BJ (cell line): Measurements from ENCODE around the gene DLG2. TPM values are rescaled to one million over a fixed set of nuclear protein-coding genes. Genes with fewer than 3 reads are reported as not detected.

Experiments used
- CTCF ChIA-PET: fragments of 350-600 bp; formaldehyde crosslinking; extraction: SDS; loops from one replicate; lab custom pipeline; 2021; ENCODE audit warnings: antibody characterized with exemption, inconsistent platforms; lab: Yijun Ruan, JAX
- POLR2A ChIA-PET: fragments of 300-600 bp; sonication (Branson Sonifier 250); formaldehyde crosslinking; extraction: SDS; loops from one replicate; lab custom pipeline; 2021; ENCODE audit warnings: antibody characterized with exemption; lab: Charles Lee
- DNase-seq: peaks from one replicate; pipeline ENCODE4 v3.0.0-alpha.2; 2011; ENCODE audit warnings: low read depth
- H3K27me3 ChIP-seq: 2 replicates; pipeline ENCODE4 v1.6.0; 2011; ENCODE audit warnings: low read length; ENCODE audit not compliant: control insufficient read depth, insufficient read depth
- H3K36me3 ChIP-seq: 2 replicates; pipeline ENCODE4 v1.5.1; 2011; ENCODE audit warnings: low read length; ENCODE audit not compliant: control insufficient read depth, insufficient read depth
- H3K4me3 ChIP-seq: 2 replicates; pipeline ENCODE4 v1.5.1; 2011; ENCODE audit warnings: low read depth, mild to moderate bottlenecking, control low read depth, low read length
- CTCF ChIP-seq: IDR thresholded peaks from 2 replicates; pipeline ENCODE4 v1.5.1; 2011; ENCODE audit warnings: low read depth, mild to moderate bottlenecking, control low read depth, inconsistent platforms, low read length, moderate library complexity; ENCODE audit not compliant: insufficient read depth
- polyA plus RNA-seq: library from polyadenylated mRNA; depleted of rRNA; stranded (reverse); fragments of >200 nt; gene quantifications from 2 replicates; pipeline ENCODE4 v1.2.3, GENCODE V29; 2011

Gene DLG2
- polyA plus RNA-seq, 1 experiment, result 0.28 TPM

- Histone ChIP-seq H3K4me3 (no peak overlapping the region), H3K27me3 (no peaks in the 10 kb centered on the region; the same call in 1 of the 2 replicates), H3K36me3 (no peaks in the 10 kb centered on the region)
- DNase-seq, result no peak
- no peak for TF ChIP-seq CTCF
- ChIA-PET POLR2A (no interaction called here), CTCF (interaction anchor here (0.6 to 1.2 kb wide), 3 partner anchors 26 to 183 kb away, joined by 3 to 4 read pairs (median 3); no protein-coding TSS in a partner anchor)
These were observed 807.6 kb downstream of the DLG2 start for GRCh38 chr11:84819537-84819936.

GRCh38 chr11:84819128-84819527 is 808.0 kb downstream of the DLG2 start:
- POLR2A ChIA-PET, result no interaction called here
- H3K4me3 ChIP-seq, result no peak overlapping the region
- TF ChIP-seq CTCF, result no peak
- CTCF ChIA-PET, result interaction anchor here (0.6 to 1.2 kb wide), 2 partner anchors 27 to 183 kb away, joined by 3 read pairs; no protein-coding TSS in a partner anchor
- no peaks in the 10 kb centered on the region for H3K36me3 ChIP-seq
- H3K27me3 ChIP-seq, result no peaks in the 10 kb centered on the region; the same call in 1 of the 2 replicates
- DNase-seq, result no peak

- no peak for DNase-seq
- POLR2A ChIA-PET, result no interaction called here
- H3K27me3 ChIP-seq, result no peaks in the 10 kb centered on the region; the same call in 1 of the 2 replicates
- no peak for TF ChIP-seq CTCF
- CTCF ChIA-PET, result no interaction called here
- H3K36me3 ChIP-seq, result no peaks in the 10 kb centered on the region
- no peak overlapping the region for H3K4me3 ChIP-seq
These were observed 809.1 kb downstream of the DLG2 start for GRCh38 chr11:84817998-84818397.

GRCh38 chr11:84812471-84812969 is 814.6 kb downstream of the DLG2 start:
- ChIA-PET POLR2A (no interaction called here), CTCF (interaction anchor here (1.3 kb wide), 1 partner anchor 12 kb away, joined by 5 read pairs; no protein-coding TSS in a partner anchor)
- no peak for TF ChIP-seq CTCF
- Histone ChIP-seq H3K4me3 (no peak overlapping the region), H3K27me3 (no peaks in the 10 kb centered on the region; the same call in 1 of the 2 replicates), H3K36me3 (no peaks in the 10 kb centered on the region)
- no peak for DNase-seq

- H3K27me3 ChIP-seq, result no peaks in the 10 kb centered on the region
- no peak for TF ChIP-seq CTCF
- no peaks in the 10 kb centered on the region for H3K36me3 ChIP-seq
- no peak for DNase-seq
- no peak overlapping the region for H3K4me3 ChIP-seq
- POLR2A ChIA-PET, result no interaction called here
- CTCF ChIA-PET, result no interaction called here
These were observed 820.8 kb downstream of the DLG2 start for GRCh38 chr11:84806354-84806753.
